GM18498 (cell line): Measurements from ENCODE around the gene MAP3K1.
A peak's percentile ranks its signal among the peaks of the same experiment; 100 is the strongest.

ENCODE experiments used
- ATAC-seq: cut with Tn5 transposase; IDR thresholded peaks from one replicate; pipeline ENCODE4 v1.9.1; 2021; ENCODE audit warnings: mild to moderate bottlenecking, moderate library complexity; ENCODE audit not compliant: unreplicated experiment

Gene MAP3K1

DNA sequence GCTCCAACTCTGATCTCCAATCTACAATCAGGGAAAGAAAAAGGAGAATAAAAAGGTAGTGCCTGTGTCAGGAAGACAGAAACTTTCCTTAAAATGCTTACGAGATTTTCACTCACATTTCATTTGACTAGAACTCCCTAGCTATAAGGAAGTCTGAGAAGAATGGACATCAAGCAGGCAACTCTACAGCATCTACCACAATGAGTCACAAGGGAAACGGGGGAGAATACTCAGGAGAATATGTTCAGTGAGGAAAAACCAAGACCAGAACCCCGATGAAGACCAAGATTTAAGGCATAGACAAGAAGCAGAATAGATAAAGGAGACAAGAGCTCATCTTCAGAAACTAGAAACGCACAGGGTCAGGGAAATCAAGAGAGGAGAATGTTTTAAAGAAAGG, 85.0 kb downstream of the MAP3K1 start:
- ATAC-seq: no peak

DNA sequence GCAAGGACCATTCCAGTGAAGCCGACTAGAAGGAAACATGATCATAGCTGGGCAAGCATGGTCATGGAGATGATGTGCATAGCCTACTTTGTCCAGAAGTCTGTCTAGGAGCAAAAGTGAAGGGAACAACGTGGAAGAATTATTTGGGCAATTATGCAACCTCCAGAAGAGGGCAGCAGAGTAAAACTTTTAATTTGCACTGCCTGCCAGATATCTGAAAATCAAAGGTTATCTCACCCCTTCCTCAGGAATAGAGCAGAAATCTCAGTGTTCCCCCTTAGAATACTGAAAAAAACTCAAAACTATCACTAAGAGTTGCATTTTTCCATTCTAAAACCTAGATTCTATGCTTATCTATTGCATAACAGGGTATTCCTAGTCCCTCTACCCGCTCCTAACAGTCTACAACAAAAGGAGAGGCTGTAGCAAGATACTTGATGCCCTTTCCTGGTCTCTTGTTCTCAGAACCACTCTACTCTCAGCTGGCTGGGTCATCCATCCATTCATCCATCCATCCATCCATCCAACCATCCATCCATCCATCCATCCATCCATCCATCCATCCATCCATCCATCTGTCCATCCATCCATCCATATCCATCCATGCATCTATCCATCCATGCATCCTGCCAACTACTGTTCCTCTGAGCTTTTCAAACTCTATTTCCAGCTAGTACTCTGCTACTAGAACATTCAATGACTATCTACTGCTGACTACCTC, 85.7 kb downstream of the MAP3K1 start:
- ATAC-seq: no peak

DNA sequence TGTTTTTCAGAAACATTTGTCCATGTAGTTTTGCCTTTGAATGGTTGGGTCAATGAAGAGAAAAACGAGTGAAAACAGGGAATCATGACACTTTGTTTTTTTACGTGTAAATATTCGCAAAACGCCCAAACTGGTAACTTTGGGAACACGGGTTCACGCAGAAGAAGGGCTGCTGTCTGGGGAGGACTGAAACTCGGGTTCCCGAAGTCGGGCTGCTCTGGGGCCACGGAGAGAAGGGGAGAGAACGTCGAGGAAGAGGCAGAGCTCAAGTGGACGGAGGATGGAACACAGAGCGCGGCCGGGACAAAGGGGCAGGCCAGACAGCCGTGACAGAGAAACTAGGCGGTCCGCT, 93.6 kb downstream of the MAP3K1 start:
- peak; percentile 41 for ATAC-seq

DNA sequence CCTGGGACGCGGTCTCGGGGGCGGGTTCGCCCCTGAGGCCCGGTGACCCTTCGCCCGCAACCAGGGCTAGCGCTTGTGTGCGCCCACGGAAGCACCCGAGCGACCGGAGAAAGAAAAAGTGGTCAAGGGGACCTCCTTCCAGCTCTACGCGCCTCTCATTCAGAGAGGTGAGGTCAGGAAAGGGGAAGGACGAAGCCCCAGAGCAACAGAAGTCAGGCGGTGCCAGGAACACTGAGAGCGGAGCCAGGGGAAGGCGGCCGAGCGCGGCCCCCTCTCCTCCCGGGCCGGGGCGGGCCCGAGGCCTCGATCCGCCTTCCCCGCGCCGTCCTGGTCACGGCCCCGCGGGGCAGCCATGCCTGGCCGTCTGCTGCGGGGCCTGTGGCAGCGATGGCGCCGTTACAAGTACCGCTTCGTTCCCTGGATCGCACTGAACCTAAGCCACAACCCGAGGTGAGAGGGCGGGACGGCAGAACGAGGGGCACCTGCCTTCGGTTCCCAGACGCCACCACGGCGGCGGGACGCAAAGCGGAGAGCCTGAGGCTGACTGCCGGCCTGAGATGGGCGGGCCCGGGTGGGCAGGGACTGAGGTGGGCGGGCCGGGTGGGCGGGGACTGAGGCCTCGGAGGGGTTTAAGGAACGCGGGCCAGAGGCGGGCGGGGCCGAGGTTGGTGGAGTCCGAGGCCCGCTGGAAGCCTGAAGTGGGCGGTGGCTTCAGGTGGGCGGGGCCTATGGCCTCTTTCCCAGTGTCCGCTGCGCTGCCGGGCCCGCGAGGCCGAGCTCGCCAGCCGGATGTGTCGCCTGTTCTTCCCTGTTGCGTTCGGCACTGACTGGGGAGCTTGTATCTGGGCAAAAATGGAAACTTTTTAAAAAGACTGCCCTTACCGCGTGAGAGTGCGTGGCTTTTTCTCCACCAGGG, 94.2 kb downstream of the MAP3K1 start, which contains the start of gene SETD9:
SETD9 (plus strand) TSS at position 303 of the 916 bp plus-strand sequence; CDS start at position 353, 50 bp downstream.
- ATAC-seq: peak; percentile 86

DNA sequence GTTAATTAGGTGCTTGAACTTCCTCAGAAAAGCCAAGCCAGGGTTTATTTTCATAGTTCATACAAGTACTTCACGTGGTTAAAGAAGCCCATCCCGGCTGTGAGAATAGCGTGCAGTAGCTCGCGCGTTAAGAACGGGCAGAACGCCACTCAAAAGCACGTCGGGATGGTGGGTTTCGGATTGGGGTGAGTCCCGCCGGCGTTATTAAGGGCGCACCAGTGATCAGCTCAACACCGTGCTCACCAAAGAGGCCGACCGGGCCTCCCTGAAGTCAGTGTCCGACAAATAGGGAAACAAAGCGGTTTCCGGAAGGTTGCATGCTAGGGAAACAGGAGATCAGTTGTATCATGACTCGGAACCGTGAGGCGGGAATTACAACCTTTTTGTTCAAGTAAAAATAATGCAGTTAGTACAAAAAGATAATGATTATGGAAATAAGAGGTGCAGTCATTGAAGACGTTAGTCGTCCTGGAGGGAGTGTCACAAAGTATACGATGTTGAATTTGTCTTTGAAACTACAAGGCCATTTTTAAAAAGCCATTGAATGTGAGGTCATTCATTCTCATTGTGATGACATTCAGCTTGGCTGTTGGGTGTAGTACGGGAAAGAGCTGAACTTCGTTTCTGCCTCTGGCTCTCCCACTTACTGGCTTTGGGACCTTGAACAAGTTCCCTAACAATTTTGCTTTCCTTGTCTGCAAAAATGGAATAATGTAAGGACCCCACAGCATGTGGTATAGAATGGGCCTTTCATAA, 95.0 kb downstream of the MAP3K1 start:
- peak; percentile 29 for ATAC-seq

DNA sequence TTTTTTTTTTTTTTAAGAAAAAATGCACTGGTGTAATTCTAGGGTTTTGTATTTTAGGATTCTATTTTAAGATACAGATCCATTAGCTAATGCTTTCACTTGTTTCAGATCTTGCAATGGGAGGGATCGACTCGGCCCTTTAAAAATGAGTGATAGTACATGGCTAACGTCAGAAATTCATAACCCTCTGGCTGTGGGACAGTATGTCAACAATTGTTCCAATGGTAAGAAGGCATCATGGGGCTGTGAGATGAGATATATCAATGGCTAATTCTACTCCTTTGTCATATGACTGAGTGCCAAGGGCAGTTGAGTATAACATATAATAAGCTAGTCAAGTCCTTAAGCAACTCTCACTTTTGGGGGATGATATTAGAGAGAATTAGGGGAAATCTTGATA, 98.4 kb downstream of the MAP3K1 start:
- ATAC-seq: no peak

DNA sequence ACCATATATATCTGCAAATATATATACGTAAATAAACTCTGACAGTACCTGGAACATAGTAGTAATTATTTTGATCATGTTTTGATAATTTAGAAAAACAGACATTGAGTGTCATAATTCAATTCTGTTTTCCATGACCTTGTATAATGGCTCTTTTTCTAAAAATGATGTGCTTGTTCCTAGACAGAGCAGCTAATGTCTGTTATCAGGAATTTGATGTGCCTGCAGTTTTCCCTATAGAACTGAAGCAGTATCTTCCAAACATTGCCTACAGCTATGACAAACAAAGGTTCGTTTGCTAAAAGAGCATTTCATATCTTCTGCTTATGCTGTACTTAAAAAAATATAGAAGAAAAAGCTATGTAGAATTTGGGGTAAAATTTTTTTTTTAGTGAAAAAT, 99.3 kb downstream of the MAP3K1 start:
- ATAC-seq: no peak

DNA sequence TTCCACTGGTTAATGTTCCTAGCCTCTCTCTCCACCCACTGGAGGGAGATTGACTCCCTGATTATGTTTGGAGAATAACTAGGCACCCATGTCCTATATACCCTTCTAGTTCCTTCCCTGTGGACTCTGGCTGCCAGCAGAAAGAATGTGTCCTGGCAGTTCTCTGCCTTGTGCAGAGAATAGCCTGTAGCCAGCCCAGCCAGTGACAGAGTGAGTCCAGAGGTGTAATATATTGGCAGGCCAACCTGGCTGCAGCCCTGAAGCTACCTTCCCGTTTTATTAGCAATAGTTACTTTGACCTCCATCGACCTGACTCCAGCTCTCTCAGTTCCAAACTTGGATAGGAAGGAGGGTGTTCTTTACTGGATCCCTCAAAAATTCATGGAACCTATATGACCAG, 102.2 kb downstream of the MAP3K1 start:
- no peak for ATAC-seq

DNA sequence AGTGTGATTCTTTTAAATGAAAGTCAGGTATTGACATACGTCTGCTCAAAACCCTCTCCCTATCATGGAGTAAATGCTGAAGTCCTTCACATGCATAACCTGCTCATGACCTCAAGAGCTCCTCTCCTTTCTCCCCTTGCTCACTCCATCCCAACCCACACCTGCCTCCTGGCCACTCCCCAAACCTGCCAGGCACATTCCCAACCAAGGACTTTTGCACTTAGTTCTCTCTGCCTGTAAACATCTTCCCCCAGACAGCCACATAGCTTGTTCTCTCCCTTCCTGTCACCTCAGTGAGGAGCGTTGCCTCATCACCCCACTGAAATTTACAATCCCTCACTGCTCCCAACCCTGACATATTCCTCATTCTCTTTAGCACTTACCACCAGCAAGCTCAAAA, 102.7 kb downstream of the MAP3K1 start:
- ATAC-seq: no peak

DNA sequence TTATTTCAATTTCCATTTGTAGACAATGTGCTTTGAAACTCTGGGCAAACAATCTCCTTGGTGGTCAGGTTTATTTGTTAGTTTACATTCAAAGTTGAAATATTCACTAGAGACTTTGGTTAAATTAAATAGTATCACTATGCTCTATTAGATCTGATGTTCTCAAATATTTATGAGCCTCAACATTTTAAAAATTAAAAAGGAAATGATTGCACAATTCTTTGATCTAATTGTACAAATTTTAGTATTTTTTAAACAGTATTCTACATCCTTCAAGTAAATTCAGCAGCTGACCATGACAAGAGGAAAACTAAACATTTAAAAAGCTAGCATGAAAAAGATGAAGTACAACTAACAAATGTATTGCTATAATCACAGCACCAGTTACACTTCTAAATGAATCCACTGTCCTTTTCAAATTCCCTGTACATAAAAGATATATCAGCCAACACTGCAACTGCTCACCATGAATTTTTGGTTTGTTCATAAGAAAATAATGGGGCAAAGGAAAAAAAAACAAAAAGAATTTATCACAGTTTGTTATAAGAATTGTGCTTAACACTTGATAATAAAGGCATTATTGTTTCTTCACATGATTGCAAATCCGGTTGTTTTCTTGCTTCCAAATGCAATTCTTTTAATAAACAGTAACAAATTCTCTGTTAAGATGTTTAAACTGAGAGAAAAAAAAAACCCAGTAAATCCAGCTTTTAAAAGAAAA, 104.8 kb downstream of the MAP3K1 start:
- no peak for ATAC-seq

DNA sequence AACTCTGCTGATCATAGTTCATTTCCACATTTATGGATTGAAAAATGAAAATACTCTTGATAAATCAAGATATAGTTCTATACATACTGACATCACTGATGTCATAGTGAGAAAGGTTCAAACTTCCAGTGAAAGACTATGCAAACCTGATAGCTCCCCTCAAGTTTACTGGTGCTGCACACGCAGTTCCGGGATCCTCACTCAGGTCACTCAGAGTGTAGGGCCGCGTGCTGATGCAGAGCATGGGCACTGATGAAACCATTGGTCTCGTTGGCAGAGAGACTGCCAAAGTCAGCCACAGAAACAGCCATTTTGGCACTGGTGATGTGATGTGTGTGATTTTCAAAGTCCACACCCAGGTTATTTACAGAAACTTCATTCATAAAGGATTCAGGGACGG, 107.6 kb downstream of the MAP3K1 start:
- no peak for ATAC-seq

DNA sequence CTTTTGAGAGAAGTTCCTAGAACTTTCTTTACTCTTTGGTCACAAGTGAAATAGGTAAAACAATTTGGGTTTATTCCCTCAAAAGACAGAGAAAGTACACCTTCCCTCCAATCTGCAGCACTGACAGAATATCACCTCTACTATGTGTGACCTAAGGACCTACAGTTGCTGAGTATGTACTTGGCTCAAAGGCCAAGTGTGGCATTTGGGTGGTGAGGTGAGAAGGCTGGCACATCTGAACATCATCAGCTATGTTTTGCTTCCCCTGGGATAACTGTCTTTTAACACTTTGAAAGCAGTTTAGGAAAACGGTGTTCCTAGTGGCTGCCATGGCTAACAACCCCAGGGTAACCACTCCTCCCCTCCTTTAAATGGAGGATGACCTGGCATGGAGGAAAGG, 119.0 kb downstream of the MAP3K1 start:
- no peak for ATAC-seq

DNA sequence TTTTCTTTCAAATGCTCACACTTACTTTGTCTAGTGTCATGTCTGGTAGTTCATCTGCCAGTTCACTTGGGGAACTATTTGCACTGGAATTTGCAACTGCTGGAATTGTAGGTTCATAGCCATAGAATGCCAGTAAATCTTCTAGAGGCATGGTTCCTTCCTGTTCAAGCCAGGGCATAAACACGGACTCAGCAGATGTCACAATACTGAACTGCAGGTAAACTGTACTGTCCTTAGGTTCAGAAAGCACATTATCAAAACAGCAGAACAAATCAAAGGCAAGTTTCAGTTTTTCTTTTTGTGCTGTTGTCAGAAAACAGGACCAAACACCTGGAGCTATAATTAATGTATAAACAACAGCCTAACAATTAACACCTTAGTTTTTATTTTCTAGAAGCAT, 123.5 kb downstream of the MAP3K1 start:
- no peak for ATAC-seq

DNA sequence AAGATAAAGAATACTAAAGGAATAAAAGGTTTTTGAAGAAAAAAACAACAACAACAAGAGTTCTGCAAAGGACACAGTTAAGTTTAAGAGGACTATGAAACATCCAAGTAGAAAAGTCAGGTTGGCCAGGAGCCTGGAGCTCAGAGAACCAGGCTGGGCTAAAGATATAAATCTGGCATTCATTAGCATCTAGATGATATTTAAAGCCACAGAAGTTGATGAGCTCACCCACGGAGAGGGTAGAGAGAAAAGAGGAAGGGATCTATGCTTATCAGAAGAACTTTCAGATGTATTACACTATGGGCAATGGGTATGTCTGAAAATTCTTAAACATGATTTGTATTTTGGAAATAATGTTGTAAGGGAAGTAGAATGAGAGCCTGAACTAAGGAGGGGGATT, 126.6 kb downstream of the MAP3K1 start:
- no peak for ATAC-seq
